Activated naive CD4-positive, alpha-beta T cell treated with Interleukin-2 at 50 U/mL for 16 hours (primary cell): ENCODE measurements around the gene GABRB3.

Experiments
- DNase-seq: peaks from one replicate; pipeline ENCODE4 v3.0.0-alpha.2; 2020

Gene GABRB3

GRCh38 chr15:26772154-26773066 is at the start of gene GABRB3:
GABRB3 (minus strand) TSS chr15:26773066.
- DNase-seq = no peak

- no peak for DNase-seq
Measured at GRCh38 chr15:26807517-26808427, 34.9 kb upstream of the GABRB3 start.

GRCh38 chr15:26806574-26806973 is 33.7 kb upstream of the GABRB3 start:
- DNase-seq = no peak

- DNase-seq = no peak
Measured at GRCh38 chr15:26806151-26806550, 33.3 kb upstream of the GABRB3 start.

GRCh38 chr15:26805470-26805869 is 32.6 kb upstream of the GABRB3 start:
- DNase-seq = no peak

GRCh38 chr15:26804063-26804804 is 31.4 kb upstream of the GABRB3 start:
- DNase-seq = no peak

GRCh38 chr15:26790118-26790517 is 17.3 kb upstream of the GABRB3 start:
- no peak for DNase-seq

GRCh38 chr15:26781816-26782215 is 8.9 kb upstream of the GABRB3 start:
- DNase-seq = no peak

- no peak for DNase-seq
Measured at GRCh38 chr15:26773917-26774316, 1.1 kb upstream of the GABRB3 start.

- no peak for DNase-seq
Measured at GRCh38 chr15:26773067-26773877, 406 bp upstream of the GABRB3 start.

GRCh38 chr15:26771578-26772153 is 1.2 kb downstream of the GABRB3 start:
- DNase-seq = no peak

GRCh38 chr15:26771168-26771567 is 1.7 kb downstream of the GABRB3 start:
- DNase-seq = no peak

- no peak for DNase-seq
Measured at GRCh38 chr15:26767169-26767670, 5.6 kb downstream of the GABRB3 start.

- no peak for DNase-seq
Measured at GRCh38 chr15:26766262-26766661, 6.6 kb downstream of the GABRB3 start.

- DNase-seq = no peak
Measured at GRCh38 chr15:26759986-26760385, 12.9 kb downstream of the GABRB3 start.

- DNase-seq = no peak
Measured at GRCh38 chr15:26758079-26758478, 14.8 kb downstream of the GABRB3 start.

- no peak for DNase-seq
Measured at GRCh38 chr15:26757141-26757540, 15.7 kb downstream of the GABRB3 start.

- DNase-seq = no peak
Measured at GRCh38 chr15:26744894-26745293, 28.0 kb downstream of the GABRB3 start.

- DNase-seq = no peak
Measured at GRCh38 chr15:26739791-26740190, 33.1 kb downstream of the GABRB3 start.

GRCh38 chr15:26738996-26739395 is 33.9 kb downstream of the GABRB3 start:
- DNase-seq = no peak

- DNase-seq = no peak
Measured at GRCh38 chr15:26736502-26737248, 36.2 kb downstream of the GABRB3 start.
